ENCODE data around the gene KIF26B.

Gene KIF26B

DNA sequence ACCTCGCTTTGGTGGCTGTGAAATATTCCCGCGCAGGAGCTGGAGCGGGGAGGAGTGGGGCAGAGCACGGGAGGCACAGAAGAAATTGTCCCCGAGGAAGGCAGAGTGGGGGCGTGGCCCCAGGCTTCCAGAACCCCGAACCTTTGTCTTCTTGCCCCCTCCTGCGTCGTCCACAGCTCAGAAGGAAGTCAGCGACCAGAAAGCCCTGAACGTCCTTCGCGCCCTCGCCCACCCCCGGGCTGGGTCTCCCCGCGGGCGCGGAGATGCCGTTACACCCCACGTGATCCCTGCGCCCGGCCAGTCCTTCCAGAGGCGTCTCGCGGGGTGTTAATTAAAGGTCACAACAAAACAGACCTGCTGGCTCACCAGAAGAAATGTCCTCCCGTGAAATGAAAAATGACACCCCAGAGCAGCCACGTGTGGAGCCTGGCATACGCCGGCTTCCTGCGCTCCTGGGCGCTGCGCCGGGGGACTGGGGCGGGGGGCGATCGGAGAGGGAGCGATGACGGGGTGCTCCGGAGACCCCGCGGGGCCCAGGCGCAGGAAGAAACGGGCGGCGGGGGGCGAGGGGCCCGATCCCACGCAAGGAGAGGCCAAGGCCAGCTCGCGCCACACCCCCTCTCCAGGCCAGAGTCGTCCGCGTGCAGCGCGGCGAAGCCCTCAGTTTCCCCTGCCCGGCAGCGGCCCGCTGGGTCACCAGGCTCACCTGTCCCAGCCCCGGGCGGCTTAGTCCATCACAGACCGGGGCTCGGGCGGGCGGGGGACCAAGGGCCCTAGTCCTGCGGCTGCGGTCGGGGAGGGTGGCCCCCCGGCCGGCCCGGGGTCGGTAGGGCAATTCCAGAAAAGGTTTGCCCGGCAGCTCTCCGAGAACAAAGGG, 995 bp upstream of the KIF26B start:
- no peak for ATAC-seq
- Mint-ChIP-seq H3K36me3 (no peaks in the 10 kb centered on the region), H3K9me3 (peaks cover 5% of the 10 kb centered on the region), H3K27ac (peak overlapping the region; percentile 16), H3K27me3 (peaks cover 70% of the 10 kb centered on the region), H3K4me3 (peak overlapping the region; percentile 78), H3K4me1 (peaks cover 35% of the 10 kb centered on the region)

DNA sequence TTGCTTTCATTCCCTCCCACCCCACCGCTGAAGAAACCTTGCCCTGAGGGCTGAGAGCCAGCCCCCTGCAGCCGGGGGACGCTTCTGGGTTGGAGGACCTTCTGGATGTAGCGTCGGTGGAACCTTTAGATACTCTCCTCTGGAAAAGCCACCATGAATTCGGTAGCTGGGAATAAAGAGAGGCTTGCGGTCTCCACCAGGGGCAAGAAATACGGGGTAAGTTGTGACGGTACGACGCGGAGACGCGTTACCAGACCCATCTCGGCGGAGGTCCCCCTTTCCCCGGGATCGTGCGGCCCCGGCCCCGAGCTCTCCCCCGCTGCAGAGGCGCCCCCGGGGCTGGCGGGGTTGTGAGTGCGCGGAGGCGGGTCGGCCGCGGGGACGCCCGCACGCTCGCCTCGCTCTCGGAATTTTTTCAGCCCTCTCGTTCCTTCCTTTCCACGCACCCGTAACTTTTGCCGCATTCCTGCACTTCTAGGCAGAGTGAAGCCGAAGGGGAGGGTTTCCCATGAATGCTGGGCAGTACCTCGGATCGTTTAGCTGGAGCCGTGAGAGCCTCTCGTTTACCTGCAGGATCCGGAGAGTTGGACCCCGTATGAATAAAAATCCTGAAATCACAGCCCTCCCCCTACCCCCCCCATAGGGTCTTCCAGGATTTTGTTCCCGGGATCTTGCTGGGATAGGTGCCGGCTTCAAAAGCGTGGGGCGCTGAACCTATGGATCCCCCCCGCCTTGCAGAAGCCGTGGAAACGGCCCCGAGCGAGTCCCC, 671 bp downstream of the KIF26B start:
- H3K36me3 Mint-ChIP-seq, result no peaks in the 10 kb centered on the region
- no peak overlapping the region for H3K27ac Mint-ChIP-seq
- peaks cover 35% of the 10 kb centered on the region for H3K4me1 Mint-ChIP-seq
- peaks cover 64% of the 10 kb centered on the region for H3K27me3 Mint-ChIP-seq
- H3K9me3 Mint-ChIP-seq, result peaks cover 8% of the 10 kb centered on the region
- peak overlapping the region; percentile 77 for H3K4me3 Mint-ChIP-seq
- no peak for ATAC-seq

DNA sequence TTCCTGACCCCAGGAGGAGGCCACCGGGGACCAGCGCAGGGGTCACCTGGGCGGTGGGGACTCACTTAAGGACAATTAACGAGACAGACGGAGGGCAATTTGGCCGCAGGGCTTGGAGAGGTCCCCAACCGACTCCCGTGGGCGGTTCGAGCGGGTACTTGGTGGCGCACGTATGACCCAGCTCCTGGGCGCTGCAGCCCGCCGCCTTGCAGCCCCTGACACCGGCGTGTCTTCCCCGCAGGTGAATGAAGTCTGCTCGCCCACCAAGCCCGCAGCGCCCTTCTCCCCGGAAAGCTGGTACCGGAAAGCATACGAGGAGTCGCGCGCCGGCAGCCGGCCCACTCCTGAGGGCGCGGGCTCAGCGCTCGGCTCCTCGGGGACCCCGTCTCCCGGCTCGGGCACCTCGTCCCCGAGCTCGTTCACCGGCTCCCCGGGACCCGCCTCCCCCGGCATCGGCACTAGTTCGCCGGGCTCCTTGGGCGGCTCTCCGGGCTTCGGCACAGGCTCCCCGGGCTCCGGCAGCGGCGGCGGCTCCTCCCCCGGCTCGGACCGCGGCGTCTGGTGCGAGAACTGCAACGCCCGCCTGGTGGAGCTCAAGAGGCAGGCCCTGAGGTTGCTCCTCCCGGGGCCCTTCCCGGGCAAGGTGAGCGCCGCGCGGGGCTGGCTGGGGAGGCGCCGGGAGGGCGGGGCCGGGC, 1.4 kb downstream of the KIF26B start:
- Mint-ChIP-seq H3K4me3 (peak overlapping the region; percentile 77), H3K4me1 (peaks cover 35% of the 10 kb centered on the region), H3K27ac (no peak overlapping the region), H3K36me3 (no peaks in the 10 kb centered on the region), H3K27me3 (peaks cover 57% of the 10 kb centered on the region), H3K9me3 (peaks cover 8% of the 10 kb centered on the region)
- ATAC-seq, result peak; percentile 89

DNA sequence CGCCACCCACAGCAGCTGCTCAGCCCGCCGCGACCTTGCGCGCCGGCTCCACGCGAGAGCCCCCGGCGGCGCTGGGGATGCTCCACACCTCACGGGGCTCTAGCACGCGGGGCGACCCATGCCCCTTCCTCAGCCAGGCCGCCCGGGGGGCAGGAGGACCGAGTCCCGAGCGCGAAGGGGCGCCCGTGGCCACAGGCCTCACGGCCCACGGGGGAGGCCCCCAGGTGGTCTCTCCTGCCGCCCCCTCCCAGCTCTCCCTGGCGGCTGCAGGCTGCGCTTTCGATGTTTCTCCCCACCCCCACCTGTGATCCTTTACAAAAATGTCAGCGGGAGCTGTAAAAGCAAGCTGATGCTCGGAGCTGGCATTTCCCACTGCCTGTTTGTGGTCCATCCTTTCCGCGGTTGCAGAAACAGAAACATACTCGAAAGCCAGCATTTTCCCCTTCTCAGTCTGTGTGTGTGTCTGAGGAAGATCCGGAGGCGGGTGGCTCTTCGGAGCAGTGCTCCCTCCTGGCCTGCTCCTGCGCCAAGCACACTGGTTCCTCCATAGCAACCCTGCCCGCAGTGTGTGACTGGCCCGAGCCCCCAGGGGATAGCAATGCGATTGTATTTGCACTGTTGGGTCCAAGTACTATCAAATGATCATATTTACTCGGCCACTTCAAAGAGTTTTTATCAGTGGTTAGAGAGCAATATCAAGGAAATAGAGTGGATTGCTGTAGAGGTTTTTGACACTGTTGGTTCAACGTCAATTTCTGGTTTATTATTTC, 2.1 kb downstream of the KIF26B start:
- peak overlapping the region; percentile 81 for H3K4me3 Mint-ChIP-seq
- peaks cover 35% of the 10 kb centered on the region for H3K4me1 Mint-ChIP-seq
- H3K27me3 Mint-ChIP-seq, result peaks cover 50% of the 10 kb centered on the region
- no peak for ATAC-seq
- H3K27ac Mint-ChIP-seq, result no peak overlapping the region
- peaks cover 8% of the 10 kb centered on the region for H3K9me3 Mint-ChIP-seq
- no peaks in the 10 kb centered on the region for H3K36me3 Mint-ChIP-seq

DNA sequence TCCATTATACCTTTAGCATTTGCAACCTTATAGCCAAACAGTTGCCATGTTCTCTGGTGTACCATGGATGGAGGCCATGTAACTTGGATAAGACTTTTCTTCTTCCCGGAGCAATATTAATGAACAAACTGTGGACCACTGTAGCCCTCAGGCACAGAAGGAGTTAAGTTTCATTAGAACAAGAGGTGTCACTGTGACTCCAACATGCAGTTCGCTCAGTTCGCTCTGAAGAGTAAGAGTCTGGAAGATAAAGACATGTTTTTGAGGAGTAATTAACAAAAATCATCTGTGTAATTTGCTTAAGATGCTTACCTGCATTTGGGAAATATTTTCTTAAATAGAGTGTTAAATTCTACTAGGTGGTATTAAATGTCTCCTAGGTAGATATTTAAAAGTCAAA, 4.1 kb downstream of the KIF26B start:
- peaks cover 30% of the 10 kb centered on the region for H3K27me3 Mint-ChIP-seq
- no peaks in the 10 kb centered on the region for H3K36me3 Mint-ChIP-seq

DNA sequence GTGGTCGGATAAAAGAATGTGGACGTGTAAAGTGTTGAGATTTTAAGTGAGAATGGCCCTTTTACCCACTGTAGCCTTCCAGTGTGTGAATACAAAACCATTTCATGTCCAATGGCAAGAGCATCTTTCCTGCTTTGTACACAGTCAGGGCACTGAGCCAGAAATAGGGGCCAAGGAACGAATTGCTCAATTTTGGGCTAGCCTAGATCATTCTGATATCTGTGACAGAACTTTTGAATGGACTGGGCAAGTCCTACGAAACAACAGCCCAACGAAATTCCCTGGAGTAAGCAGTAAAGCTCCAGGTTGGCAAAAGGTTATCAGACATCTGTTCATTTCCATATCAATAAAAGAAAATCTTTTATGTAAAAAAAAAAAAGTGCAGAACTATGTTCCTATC, 5.5 kb downstream of the KIF26B start:
- H3K4me3 Mint-ChIP-seq, result no peak overlapping the region
- peaks cover 32% of the 10 kb centered on the region for H3K27me3 Mint-ChIP-seq
- H3K27ac Mint-ChIP-seq, result no peak overlapping the region
- no peak for ATAC-seq
- peaks cover 15% of the 10 kb centered on the region for H3K4me1 Mint-ChIP-seq
- H3K36me3 Mint-ChIP-seq, result no peaks in the 10 kb centered on the region
- H3K9me3 Mint-ChIP-seq, result peaks cover 8% of the 10 kb centered on the region

More for the DNA sequence above, 4.1 kb downstream of the KIF26B start:
- Mint-ChIP-seq H3K9me3 (peaks cover 8% of the 10 kb centered on the region), H3K4me1 (peaks cover 23% of the 10 kb centered on the region), H3K27ac (no peak overlapping the region), H3K4me3 (no peak overlapping the region)
- ATAC-seq, result no peak

DNA sequence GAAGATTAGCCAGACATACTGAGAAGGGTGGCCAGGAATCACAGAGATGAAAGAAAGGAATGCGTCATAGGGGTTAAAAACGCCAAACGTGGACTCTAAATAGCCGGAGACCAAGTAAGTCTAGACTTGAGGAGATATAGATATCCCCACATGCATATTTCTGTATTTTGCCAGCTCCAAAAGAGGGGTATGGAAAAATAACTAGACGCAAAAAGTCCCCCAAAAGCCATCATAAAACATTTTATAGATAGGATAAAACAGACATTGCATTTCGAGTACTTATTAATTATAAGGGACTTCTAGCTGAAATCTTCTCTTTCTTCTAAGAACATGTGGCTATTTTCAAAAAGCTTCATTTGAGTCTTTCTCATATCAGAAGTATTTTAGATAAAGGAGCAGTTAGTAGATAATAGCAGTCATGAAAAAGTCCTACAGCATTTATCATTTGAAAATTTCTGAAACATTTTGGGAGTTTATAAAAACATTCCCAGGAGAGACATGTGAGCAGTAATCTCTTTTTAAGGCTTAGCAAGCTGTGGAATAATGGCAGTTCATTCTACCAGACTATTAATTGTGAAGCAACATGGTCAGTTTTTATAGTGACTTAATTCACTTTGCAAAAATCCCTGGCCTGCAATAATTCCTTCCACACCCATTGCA, 6.1 kb downstream of the KIF26B start:
- H3K27ac Mint-ChIP-seq, result no peak overlapping the region
- H3K27me3 Mint-ChIP-seq, result peaks cover 32% of the 10 kb centered on the region
- no peak for ATAC-seq
- H3K36me3 Mint-ChIP-seq, result no peaks in the 10 kb centered on the region
- peaks cover 8% of the 10 kb centered on the region for H3K9me3 Mint-ChIP-seq
- H3K4me3 Mint-ChIP-seq, result no peak overlapping the region
- peaks cover 10% of the 10 kb centered on the region for H3K4me1 Mint-ChIP-seq

DNA sequence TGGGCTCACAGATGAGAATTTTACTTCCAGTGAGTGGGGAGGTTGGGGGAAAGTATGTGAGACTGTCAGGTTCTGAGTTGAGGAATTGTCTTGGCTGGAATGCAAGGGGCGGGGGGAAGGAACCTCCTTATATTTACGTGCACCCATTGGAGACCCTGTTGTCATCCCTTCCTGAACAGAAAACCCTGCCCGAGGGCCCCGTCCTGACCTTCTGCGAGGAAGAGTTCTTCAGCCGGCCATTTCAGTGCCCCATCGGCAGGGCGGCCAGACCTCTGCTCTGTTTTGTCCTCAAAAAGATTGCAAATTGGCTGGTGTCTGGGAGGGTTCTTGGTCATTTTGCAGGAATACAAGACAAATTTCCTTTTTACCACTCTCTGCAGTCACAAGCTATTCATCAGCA, 7.1 kb downstream of the KIF26B start:
- Mint-ChIP-seq H3K36me3 (no peaks in the 10 kb centered on the region), H3K4me3 (no peak overlapping the region), H3K27me3 (peaks cover 36% of the 10 kb centered on the region), H3K4me1 (peaks cover 10% of the 10 kb centered on the region), H3K9me3 (peaks cover 8% of the 10 kb centered on the region), H3K27ac (no peak overlapping the region)
- ATAC-seq, result no peak

DNA sequence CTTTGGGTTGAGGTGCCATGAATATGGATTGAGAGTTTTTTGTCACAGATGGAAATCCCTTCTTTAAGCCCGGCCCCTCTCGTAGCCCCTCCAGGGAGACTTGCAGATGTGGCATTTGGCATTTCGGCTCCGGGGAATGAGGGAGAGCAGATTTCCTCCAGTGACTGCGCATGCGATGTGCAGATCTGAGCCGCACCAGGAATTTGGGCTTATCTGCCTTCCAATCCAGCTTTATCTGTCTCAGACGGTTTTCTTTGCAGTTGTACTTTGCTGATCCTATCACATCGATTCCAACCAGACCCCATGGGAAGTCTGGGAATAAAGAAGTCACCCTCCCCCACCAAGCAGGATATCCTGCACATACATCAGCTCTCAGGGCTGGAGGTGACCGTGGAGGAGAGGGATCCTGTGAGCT, 11.7 kb downstream of the KIF26B start:
- H3K27ac Mint-ChIP-seq, result no peak overlapping the region
- ATAC-seq, result no peak
- peaks cover 60% of the 10 kb centered on the region for H3K27me3 Mint-ChIP-seq

DNA sequence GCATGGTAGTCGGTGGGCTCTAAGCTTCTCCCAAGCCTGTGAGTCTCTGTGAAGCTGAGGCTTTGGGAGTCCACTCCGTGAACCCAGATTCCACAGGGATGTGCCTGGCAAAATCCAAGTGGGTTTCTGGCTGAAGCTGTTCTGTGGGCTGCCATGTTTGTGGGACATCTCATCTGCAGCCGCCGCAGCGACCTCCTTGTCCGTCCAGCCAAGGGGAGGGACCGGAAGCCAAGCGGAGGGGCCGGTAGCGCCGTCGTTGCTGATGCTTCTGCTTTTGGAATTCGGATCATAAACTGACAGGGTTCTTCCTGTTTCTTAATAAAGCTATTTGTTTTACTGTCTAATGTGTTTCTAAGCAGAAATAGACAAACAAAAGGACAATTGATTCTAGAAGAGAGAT, 13.3 kb downstream of the KIF26B start:
- no peak for ATAC-seq
- Mint-ChIP-seq H3K4me1 (peaks cover 6% of the 10 kb centered on the region), H3K4me3 (no peak overlapping the region), H3K27me3 (peaks cover 70% of the 10 kb centered on the region), H3K36me3 (no peaks in the 10 kb centered on the region), H3K27ac (no peak overlapping the region), H3K9me3 (peaks cover 6% of the 10 kb centered on the region)

More for the DNA sequence above, 11.7 kb downstream of the KIF26B start:
- peaks cover 6% of the 10 kb centered on the region for H3K4me1 Mint-ChIP-seq
- no peaks in the 10 kb centered on the region for H3K36me3 Mint-ChIP-seq
- H3K4me3 Mint-ChIP-seq, result no peak overlapping the region
- H3K9me3 Mint-ChIP-seq, result peaks cover 3% of the 10 kb centered on the region

DNA sequence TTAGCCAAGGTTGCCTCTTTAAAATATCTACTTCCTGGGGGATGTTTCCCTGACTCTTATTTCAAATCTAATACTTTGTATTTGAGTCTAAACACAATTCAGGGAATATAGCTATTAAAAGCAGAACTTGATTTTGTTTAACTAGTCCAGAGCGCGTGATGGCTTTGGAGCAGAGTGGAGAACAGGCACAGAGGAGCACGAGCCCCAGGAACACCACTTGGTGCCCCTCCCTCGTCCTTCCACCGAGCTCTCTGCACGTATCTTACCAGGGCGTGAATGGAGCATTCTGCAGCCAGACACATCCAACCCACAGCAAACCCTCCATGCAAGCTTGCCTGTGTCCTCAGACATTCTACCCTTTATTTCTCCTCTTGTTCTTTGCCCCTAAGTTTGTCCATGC, 14.1 kb downstream of the KIF26B start:
- H3K4me1 Mint-ChIP-seq, result peaks cover 6% of the 10 kb centered on the region
- peaks cover 70% of the 10 kb centered on the region for H3K27me3 Mint-ChIP-seq
- no peak overlapping the region for H3K4me3 Mint-ChIP-seq
- peaks cover 6% of the 10 kb centered on the region for H3K9me3 Mint-ChIP-seq
- no peaks in the 10 kb centered on the region for H3K36me3 Mint-ChIP-seq
- H3K27ac Mint-ChIP-seq, result no peak overlapping the region
- no peak for ATAC-seq

DNA sequence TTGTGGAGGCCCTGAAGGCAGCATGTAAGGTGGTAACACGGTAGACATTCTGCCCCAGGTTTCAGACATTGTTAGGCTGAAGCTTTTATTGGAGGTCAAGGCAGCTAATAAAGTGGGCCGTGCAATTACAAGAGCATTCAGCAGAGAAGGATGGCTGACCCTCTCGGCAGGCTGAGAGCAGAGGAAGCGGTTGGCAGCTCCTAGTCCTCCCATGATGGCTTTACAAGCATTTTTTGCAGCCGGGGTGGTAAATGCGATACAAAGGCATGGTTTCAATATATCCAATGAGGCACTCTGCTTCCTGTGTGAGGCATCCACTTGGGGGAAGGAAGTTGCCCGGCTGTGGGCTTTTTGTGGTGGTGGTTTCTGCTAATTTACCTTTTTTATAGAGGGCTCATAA, 14.6 kb downstream of the KIF26B start:
- H3K27ac Mint-ChIP-seq, result no peak overlapping the region
- H3K9me3 Mint-ChIP-seq, result peaks cover 6% of the 10 kb centered on the region
- H3K4me1 Mint-ChIP-seq, result peaks cover 6% of the 10 kb centered on the region
- no peak for ATAC-seq
- no peak overlapping the region for H3K4me3 Mint-ChIP-seq
- H3K36me3 Mint-ChIP-seq, result no peaks in the 10 kb centered on the region
- H3K27me3 Mint-ChIP-seq, result peaks cover 66% of the 10 kb centered on the region

DNA sequence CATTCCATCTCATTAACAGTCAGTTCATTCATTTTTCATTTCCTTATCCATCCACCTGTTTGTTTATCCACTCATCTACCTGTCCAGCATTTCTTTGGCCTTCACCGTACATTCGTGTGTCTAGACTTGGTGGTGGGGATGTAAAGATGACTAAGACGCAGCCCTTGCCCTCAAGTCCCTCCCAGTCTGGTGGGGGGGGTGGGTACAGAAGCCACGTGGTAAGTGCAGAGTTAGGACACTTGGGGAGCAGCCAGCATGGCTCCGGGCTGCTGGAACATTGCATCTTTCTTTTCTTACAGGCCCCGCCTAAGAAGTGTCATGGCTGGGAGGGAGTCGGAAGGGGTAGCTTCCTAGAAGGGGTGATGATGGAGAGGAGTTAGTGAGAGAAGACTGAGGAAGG, 17.2 kb downstream of the KIF26B start:
- no peaks in the 10 kb centered on the region for H3K4me1 Mint-ChIP-seq
- H3K27ac Mint-ChIP-seq, result no peak overlapping the region
- no peaks in the 10 kb centered on the region for H3K36me3 Mint-ChIP-seq
- ATAC-seq, result no peak
- H3K27me3 Mint-ChIP-seq, result peaks cover 47% of the 10 kb centered on the region
- H3K4me3 Mint-ChIP-seq, result no peak overlapping the region
- H3K9me3 Mint-ChIP-seq, result peaks cover 6% of the 10 kb centered on the region

DNA sequence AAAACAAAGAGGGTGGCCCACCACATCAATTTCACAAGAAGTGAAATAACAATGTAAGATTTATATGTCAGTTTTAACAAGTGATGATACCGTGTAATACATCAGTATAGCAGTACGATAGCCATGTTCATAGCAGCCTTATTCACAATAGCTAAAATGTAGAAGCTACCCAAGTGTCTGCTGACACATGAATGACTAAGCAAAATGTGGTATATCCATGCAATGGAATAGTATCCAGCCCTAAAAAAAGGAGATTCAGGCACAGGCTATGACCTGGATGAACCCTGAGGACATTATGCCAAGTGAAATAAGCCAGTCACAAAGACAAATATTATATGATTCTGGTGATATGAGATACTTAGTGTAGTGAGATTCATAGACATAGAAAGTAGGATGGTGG, 18.0 kb downstream of the KIF26B start:
- no peak for ATAC-seq

More for the DNA sequence above, 18.0 kb downstream of the KIF26B start:
- Mint-ChIP-seq H3K9me3 (peaks cover 4% of the 10 kb centered on the region), H3K36me3 (no peaks in the 10 kb centered on the region), H3K27ac (no peak overlapping the region), H3K27me3 (peaks cover 47% of the 10 kb centered on the region), H3K4me1 (no peaks in the 10 kb centered on the region), H3K4me3 (no peak overlapping the region)

Measured in stimulated activated memory B cell treated with anti-CD40 and anti-IgM and Interleukin-4, amounts not matched to agents 10 μg/mL and 1 μg/mL and 100 μg/mL, for 72 hours (primary cell).